Peyer's patch (tissue), 4 donors: ENCODE results near the gene PTPRN.

Experiments
- POLR2A ChIP-seq, 2 donors: fragments of 450-650 bp; IDR thresholded peaks; one replicate each; pipeline ENCODE4 v1.5.1; 2017; ENCODE audit warnings: antibody characterized with exemption in 2 of 2, mild to moderate bottlenecking in 2 of 2, moderate library complexity in 2 of 2
- TF ChIP-seq, protein P1 (sequence below), 6 experiments: fragments of 450-650 bp in 4 of 6; fragments of 200-600 bp in 2 of 6; sonication (generic) in 1 of 6; IDR thresholded peaks; one replicate each; pipeline ENCODE4 v1.5.1; 2017 to 2019; ENCODE audit warnings: antibody characterized with exemption in 6 of 6, mild to moderate bottlenecking in 3 of 6, moderate library complexity in 1 of 6

DNA sequence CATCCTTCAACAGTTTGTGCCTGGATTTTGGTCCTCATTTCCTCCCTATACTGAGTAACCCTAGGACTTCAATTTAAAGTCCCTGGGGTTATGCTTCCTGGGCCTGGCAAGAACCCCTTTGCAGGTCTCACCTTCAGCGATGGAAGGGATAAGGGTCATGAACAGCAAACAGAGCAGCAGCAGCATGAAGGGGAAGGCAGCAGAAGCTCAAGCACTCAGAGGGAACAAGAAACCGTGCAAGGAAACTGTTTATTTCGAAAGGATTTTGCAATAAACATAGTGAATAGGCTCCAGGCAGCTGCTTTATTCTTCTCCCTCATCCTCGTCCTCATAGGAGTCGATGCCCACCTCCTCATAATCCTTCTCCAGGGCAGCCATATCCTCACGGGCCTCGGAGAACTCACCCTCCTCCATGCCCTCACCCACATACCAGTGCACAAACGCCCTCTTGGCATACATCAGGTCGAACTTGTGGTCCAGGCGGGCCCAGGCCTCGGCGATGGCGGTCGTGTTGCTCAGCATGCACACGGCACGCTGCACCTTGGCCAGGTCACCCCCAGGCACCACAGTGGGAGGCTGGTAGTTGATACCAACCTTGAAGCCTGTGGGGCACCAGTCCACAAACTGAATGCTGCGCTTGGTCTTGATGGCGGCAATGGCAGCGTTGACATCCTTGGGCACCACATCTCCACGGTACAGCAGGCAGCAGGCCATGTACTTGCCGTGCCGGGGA is 59.0 kb downstream of the PTPRN start:
- TF ChIP-seq POLR2A (IDR thresholded peaks at IDR 0.05): no peak
- TF ChIP-seq, protein P1, sequence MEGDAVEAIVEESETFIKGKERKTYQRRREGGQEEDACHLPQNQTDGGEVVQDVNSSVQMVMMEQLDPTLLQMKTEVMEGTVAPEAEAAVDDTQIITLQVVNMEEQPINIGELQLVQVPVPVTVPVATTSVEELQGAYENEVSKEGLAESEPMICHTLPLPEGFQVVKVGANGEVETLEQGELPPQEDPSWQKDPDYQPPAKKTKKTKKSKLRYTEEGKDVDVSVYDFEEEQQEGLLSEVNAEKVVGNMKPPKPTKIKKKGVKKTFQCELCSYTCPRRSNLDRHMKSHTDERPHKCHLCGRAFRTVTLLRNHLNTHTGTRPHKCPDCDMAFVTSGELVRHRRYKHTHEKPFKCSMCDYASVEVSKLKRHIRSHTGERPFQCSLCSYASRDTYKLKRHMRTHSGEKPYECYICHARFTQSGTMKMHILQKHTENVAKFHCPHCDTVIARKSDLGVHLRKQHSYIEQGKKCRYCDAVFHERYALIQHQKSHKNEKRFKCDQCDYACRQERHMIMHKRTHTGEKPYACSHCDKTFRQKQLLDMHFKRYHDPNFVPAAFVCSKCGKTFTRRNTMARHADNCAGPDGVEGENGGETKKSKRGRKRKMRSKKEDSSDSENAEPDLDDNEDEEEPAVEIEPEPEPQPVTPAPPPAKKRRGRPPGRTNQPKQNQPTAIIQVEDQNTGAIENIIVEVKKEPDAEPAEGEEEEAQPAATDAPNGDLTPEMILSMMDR (IDR thresholded peaks at IDR 0.05): no peak
